Measurements from ENCODE around the gene FMO2. TPM values are rescaled to one million over a fixed set of nuclear protein-coding genes. Genes with fewer than 3 reads are reported as not detected.
A peak's percentile ranks its signal among the peaks of the same experiment; 100 is the strongest.
"Not testable (repeated sequence)": the region's sequence is repeated elsewhere in the genome, so short reads cannot be mapped to it uniquely, and the experiment has no call there.

The FMO2 gene
- total RNA-seq, 2 donors from 2014 or later, result 9.2 to 18.9 TPM

- no peak for DNase-seq
- WGBS, 2 donors, result 81 to 89% methylated on average over 2 of the region's 2 CpGs
- TF ChIP-seq, protein P1, sequence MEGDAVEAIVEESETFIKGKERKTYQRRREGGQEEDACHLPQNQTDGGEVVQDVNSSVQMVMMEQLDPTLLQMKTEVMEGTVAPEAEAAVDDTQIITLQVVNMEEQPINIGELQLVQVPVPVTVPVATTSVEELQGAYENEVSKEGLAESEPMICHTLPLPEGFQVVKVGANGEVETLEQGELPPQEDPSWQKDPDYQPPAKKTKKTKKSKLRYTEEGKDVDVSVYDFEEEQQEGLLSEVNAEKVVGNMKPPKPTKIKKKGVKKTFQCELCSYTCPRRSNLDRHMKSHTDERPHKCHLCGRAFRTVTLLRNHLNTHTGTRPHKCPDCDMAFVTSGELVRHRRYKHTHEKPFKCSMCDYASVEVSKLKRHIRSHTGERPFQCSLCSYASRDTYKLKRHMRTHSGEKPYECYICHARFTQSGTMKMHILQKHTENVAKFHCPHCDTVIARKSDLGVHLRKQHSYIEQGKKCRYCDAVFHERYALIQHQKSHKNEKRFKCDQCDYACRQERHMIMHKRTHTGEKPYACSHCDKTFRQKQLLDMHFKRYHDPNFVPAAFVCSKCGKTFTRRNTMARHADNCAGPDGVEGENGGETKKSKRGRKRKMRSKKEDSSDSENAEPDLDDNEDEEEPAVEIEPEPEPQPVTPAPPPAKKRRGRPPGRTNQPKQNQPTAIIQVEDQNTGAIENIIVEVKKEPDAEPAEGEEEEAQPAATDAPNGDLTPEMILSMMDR (IDR thresholded peaks at IDR 0.05), result no peak
- TF ChIP-seq POLR2A (IDR thresholded peaks at IDR 0.05), result no peak
- H3K4me1 ChIP-seq, result peaks cover 19% of the 10 kb centered on the region
- no peak overlapping the region for H3K4me3 ChIP-seq
- no peak for ATAC-seq
- no peaks in the 10 kb centered on the region for H3K9me3 ChIP-seq
- H3K27me3 ChIP-seq, result no peaks in the 10 kb centered on the region
- peak overlapping the region in 1 of 4 donors; percentile 32 for H3K27ac ChIP-seq
- H3K36me3 ChIP-seq (replicated peaks in 1 of 2; ENCODE audit: insufficient read depth in 1 of 2, low read depth in 2 of 2), result no peaks in the 10 kb centered on the region
- intact Hi-C loops (cut with DNase I), result loop anchor here (10.0 kb wide), 1 partner anchor 255 kb away; no protein-coding TSS in a partner anchor
Observed at GRCh38 chr1:171220081-171220420, 35.0 kb downstream of the FMO2 start.

DNA sequence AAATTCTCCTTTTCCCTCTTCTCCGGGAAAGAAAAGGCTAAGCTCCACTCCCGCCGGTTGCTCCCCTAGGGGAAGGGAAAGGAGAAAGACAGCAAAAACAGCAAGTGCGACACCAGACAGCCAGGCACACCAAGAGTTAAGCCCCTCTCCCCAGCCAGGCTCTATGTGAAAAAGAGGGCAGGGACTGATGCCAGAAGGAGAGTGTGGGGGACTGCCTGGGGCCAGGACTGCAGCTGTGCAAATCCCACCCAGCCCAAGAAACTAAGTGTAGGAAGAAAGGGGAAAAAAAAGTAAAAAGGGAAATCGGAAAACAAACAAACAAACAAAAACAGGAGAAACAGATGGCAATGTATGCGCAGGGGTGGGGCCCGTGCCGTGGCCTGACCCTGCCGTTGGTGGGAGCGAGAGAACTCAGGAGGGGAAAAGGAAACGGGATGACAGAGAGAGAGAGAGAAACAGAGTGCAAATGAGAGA, 35.5 kb downstream of the FMO2 start:
- ATAC-seq (no peak), DNase-seq (no peak)
- Histone ChIP-seq H3K27me3 (no peaks in the 10 kb centered on the region), H3K4me3 (no peak overlapping the region), H3K4me1 (peaks cover 19% of the 10 kb centered on the region), H3K27ac (peak overlapping the region in 2 of 4 donors; percentile 8 to 32), H3K9me3 (no peaks in the 10 kb centered on the region), H3K36me3 (replicated peaks in 1 of 2; ENCODE audit: insufficient read depth in 1 of 2, low read depth in 2 of 2) (no peaks in the 10 kb centered on the region)
- 68 to 75% methylated on average over 11 of the region's 11 CpGs for WGBS, 2 donors
- no peak for TF ChIP-seq POLR2A (IDR thresholded peaks at IDR 0.05)
- TF ChIP-seq, protein P1 (IDR thresholded peaks at IDR 0.05), result no peak
- intact Hi-C loops (cut with DNase I), result loop anchor here (10.0 kb wide), 1 partner anchor 256 kb away; no protein-coding TSS in a partner anchor

GRCh38 chr1:171221665-171222591, 36.8 kb downstream of the FMO2 start:
- H3K4me3 ChIP-seq, result no peak overlapping the region
- ATAC-seq (no peak), DNase-seq (no peak)
- 58 to 73% methylated on average over 5 of the region's 5 CpGs for WGBS, 2 donors
- peaks cover 19% of the 10 kb centered on the region for H3K4me1 ChIP-seq
- H3K36me3 ChIP-seq (replicated peaks in 1 of 2; ENCODE audit: insufficient read depth in 1 of 2, low read depth in 2 of 2), result no peaks in the 10 kb centered on the region
- no peak for TF ChIP-seq POLR2A (IDR thresholded peaks at IDR 0.05)
- TF ChIP-seq, protein P1 (IDR thresholded peaks at IDR 0.05), result no peak
- peak overlapping the region in 1 of 4 donors; percentile 18 for H3K27ac ChIP-seq
- intact Hi-C loops (cut with DNase I), result loop anchor here (10.0 kb wide), 1 partner anchor 257 kb away; no protein-coding TSS in a partner anchor
- no peaks in the 10 kb centered on the region for H3K27me3 ChIP-seq
- H3K9me3 ChIP-seq, result no peaks in the 10 kb centered on the region

DNA sequence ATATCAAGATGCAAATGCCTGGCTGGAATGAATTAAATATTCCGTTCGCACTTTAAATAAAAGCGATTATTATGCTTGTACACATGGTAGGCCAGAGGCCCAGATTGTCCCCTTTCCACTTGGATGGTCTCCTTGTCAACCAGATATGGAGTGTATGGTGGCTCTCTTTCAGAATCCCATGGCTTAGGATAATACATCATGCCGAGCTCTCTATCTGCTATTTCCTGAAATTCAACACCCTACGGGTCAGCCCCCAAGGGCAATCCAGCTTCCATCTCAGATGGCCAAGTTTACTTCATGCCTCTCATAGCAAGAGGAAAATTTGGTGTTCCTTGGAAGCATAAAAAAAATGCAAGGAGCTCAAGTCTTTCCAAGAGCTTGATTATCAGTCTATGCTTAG, 37.8 kb downstream of the FMO2 start:
- ATAC-seq (no peak), DNase-seq (no peak)
- H3K36me3 ChIP-seq (replicated peaks in 1 of 2; ENCODE audit: insufficient read depth in 1 of 2, low read depth in 2 of 2), result no peaks in the 10 kb centered on the region
- H3K27ac ChIP-seq, result no peak overlapping the region
- 76% methylated on average over 5 of the region's 5 CpGs for WGBS, 2 donors
- no peaks in the 10 kb centered on the region for H3K9me3 ChIP-seq
- no peak for TF ChIP-seq POLR2A (IDR thresholded peaks at IDR 0.05)
- TF ChIP-seq, protein P1 (IDR thresholded peaks at IDR 0.05), result no peak
- H3K27me3 ChIP-seq, result no peaks in the 10 kb centered on the region
- H3K4me1 ChIP-seq, result peaks cover 19% of the 10 kb centered on the region
- H3K4me3 ChIP-seq, result no peak overlapping the region
- intact Hi-C loops (cut with DNase I), result loop anchor here (10.0 kb wide), 1 partner anchor 258 kb away; no protein-coding TSS in a partner anchor

GRCh38 chr1:171224257-171224656, 39.2 kb downstream of the FMO2 start:
- H3K36me3 ChIP-seq (replicated peaks in 1 of 2; ENCODE audit: insufficient read depth in 1 of 2, low read depth in 2 of 2); H3K27ac ChIP-seq; H3K9me3 ChIP-seq; H3K4me1 ChIP-seq; DNase-seq; H3K4me3 ChIP-seq; ATAC-seq; H3K27me3 ChIP-seq: not testable (repeated sequence)
- 77 to 82% methylated on average over 4 of the region's 4 CpGs for WGBS, 2 donors
- intact Hi-C loops (cut with DNase I), result loop anchor here (10.0 kb wide), 1 partner anchor 259 kb away; no protein-coding TSS in a partner anchor

Measured in body of pancreas (tissue), 4 donors.